Esophagus squamous epithelium (tissue), 5 donors: Measurements from ENCODE around the gene NCOR1. TPM values are rescaled to one million over a fixed set of nuclear protein-coding genes. Genes with fewer than 3 reads are reported as not detected.

Experiments
- DNase-seq: peaks from one replicate; lab custom pipeline; 2025; lab: John Stamatoyannopoulos, UW
- H3K27ac ChIP-seq, 4 donors: fragments of 200-600 bp; sonication (generic); one replicate each; pipeline ENCODE4 v1.5.1; 2016 to 2019; ENCODE audit warnings: mild to moderate bottlenecking in 1 of 4
- H3K27me3 ChIP-seq, 4 donors: fragments of 200-600 bp; sonication (generic); 1 replicate in 3 of 4; 2 replicates in 1 of 4; pipeline versions ENCODE4 v1.5.1 to v1.6.0; 2017 to 2021; ENCODE audit warnings: antibody characterized with exemption in 1 of 4
- H3K36me3 ChIP-seq, 3 donors: fragments of 200-600 bp; sonication (generic); one replicate each; pipeline ENCODE4 v1.5.1; 2016 to 2019
- H3K4me1 ChIP-seq, 3 donors: fragments of 200-600 bp; sonication (generic); one replicate each; pipeline ENCODE4 v1.5.1; 2017 to 2019
- H3K4me3 ChIP-seq, 4 donors: fragments of 200-600 bp; sonication (generic); 1 replicate in 3 of 4; 2 replicates in 1 of 4; pipeline ENCODE4 v1.5.1; 2016 to 2019; ENCODE audit warnings: mild to moderate bottlenecking in 2 of 4, moderate library complexity in 1 of 4
- H3K9me3 ChIP-seq, 3 donors: fragments of 200-600 bp; sonication (generic); one replicate each; pipeline ENCODE4 v1.5.1; 2016 to 2019
- CTCF ChIP-seq, 6 experiments: fragments of 450-650 bp in 4 of 6; fragments of 200-600 bp in 2 of 6; sonication (generic) in 2 of 6; IDR thresholded peaks; one replicate each; pipeline ENCODE4 v1.5.1; 2016 to 2019; ENCODE audit warnings: antibody characterized with exemption in 6 of 6, mild to moderate bottlenecking in 4 of 6, moderate library complexity in 4 of 6
- POLR2A ChIP-seq, 4 donors: fragments of 450-650 bp; IDR thresholded peaks; one replicate each; pipeline ENCODE4 v1.6.1; 2017; ENCODE audit warnings: antibody characterized with exemption in 4 of 4, mild to moderate bottlenecking in 4 of 4, moderate library complexity in 3 of 4
- whole genome bisulfite sequencing, 2 donors: methylation state at CpG; one replicate each; pipeline ENCODE4 v1.1.5; 2018; 5-methylcytosine and 5-hydroxymethylcytosine counted together
- intact Hi-C: fragments of 100-400 bp; cut with DNase I; formaldehyde crosslinking; loops from one replicate; pipeline ENCODE4 v1.15.0; 2022
- total RNA-seq, 4 donors: library from RNA; depleted of rRNA; stranded (reverse); fragments of >200 nt; gene quantifications; one replicate each; pipeline ENCODE4 v1.1.0, GENCODE V29; 2016
- donor health status: DM: yes; HTN: yes; CAD: no.

Gene NCOR1
- 100 to 1,000 TPM in 1 of 4 donors, 10 to 100 TPM in 3; 52.5 to 188 (median 76.8) TPM for total RNA-seq

GRCh38 chr17:16215273-16215964 is at the start of gene NCOR1:
TSS of gene NCOR1 (minus strand) at chr17:16215534. CDS start at chr17:16194569, 20,965 bp downstream.
- Histone ChIP-seq H3K27me3 (no peaks in the 10 kb centered on the region), H3K9me3 (no peaks in the 10 kb centered on the region), H3K4me3 (peak within 1 kb of the TSS; percentile 79 to 98 (median 86)), H3K27ac (peak within 1 kb of the TSS; percentile 89 to 97 (median 94)), H3K4me1 (peaks cover 10 to 74% (median 23%) of the 10 kb centered on the region in 3 donors), H3K36me3 (peaks cover 0 to 10% (median 0%) of the 10 kb centered on the region in 3 donors)
- intact Hi-C loops: no loop called here
- DNase-seq: peak; percentile 42
- WGBS, 2 donors: 0% methylated on average over 8 of the region's 82 CpGs; no CpG with 5 or more reads in 1 of the 2 donors
- TF ChIP-seq CTCF (IDR thresholded peaks at IDR 0.05) (peak in 3 of 6 experiments; percentile 4 to 36 (median 19)), POLR2A (IDR thresholded peaks at IDR 0.05) (peak in 2 of 4 donors; percentile 76 to 89)

GRCh38 chr17:16262201-16262600 is 46.9 kb upstream of the NCOR1 start:
- no peaks in the 10 kb centered on the region for H3K4me1 ChIP-seq
- H3K27me3 ChIP-seq: no peaks in the 10 kb centered on the region
- DNase-seq: no peak
- intact Hi-C loops: no loop called here
- no peak overlapping the region for H3K27ac ChIP-seq
- 92 to 97% methylated on average over 4 of the region's 4 CpGs for WGBS, 2 donors
- no peaks in the 10 kb centered on the region for H3K9me3 ChIP-seq
- H3K4me3 ChIP-seq: no peak overlapping the region
- no peak for TF ChIP-seq CTCF (IDR thresholded peaks at IDR 0.05)
- no peak for TF ChIP-seq POLR2A (IDR thresholded peaks at IDR 0.05)
- peaks cover 0 to 11% (median 0%) of the 10 kb centered on the region in 3 donors for H3K36me3 ChIP-seq

GRCh38 chr17:16261049-16261448 is 45.7 kb upstream of the NCOR1 start:
- H3K4me1 ChIP-seq: peaks cover 0 to 4% (median 0%) of the 10 kb centered on the region in 3 donors
- no peak for TF ChIP-seq CTCF (IDR thresholded peaks at IDR 0.05)
- no peak for TF ChIP-seq POLR2A (IDR thresholded peaks at IDR 0.05)
- no peak overlapping the region for H3K4me3 ChIP-seq
- no peak overlapping the region for H3K27ac ChIP-seq
- no peaks in the 10 kb centered on the region for H3K9me3 ChIP-seq
- 63 to 97% methylated on average over 3 of the region's 3 CpGs for WGBS, 2 donors
- no peak for DNase-seq
- intact Hi-C loops: no loop called here
- H3K27me3 ChIP-seq: no peaks in the 10 kb centered on the region
- peaks cover 0 to 11% (median 0%) of the 10 kb centered on the region in 3 donors for H3K36me3 ChIP-seq

GRCh38 chr17:16259926-16260325 is 44.6 kb upstream of the NCOR1 start:
- Histone ChIP-seq H3K36me3 (peaks cover 0 to 11% (median 0%) of the 10 kb centered on the region in 3 donors), H3K27me3 (no peaks in the 10 kb centered on the region), H3K9me3 (no peaks in the 10 kb centered on the region), H3K4me3 (no peak overlapping the region), H3K27ac (no peak overlapping the region), H3K4me1 (peaks cover 0 to 15% (median 6%) of the 10 kb centered on the region in 3 donors)
- intact Hi-C loops: no loop called here
- TF ChIP-seq POLR2A (IDR thresholded peaks at IDR 0.05) (no peak), CTCF (IDR thresholded peaks at IDR 0.05) (no peak)
- 100% methylated on average over 1 to 2 of the region's 6 CpGs for WGBS, 2 donors
- DNase-seq: no peak

GRCh38 chr17:16258901-16259300 is 43.6 kb upstream of the NCOR1 start:
- no peak overlapping the region for H3K27ac ChIP-seq
- no peak overlapping the region for H3K4me3 ChIP-seq
- H3K4me1 ChIP-seq: peaks cover 0 to 19% (median 6%) of the 10 kb centered on the region in 3 donors
- TF ChIP-seq CTCF (IDR thresholded peaks at IDR 0.05): no peak
- no peak for DNase-seq
- peaks cover 0 to 11% (median 0%) of the 10 kb centered on the region in 3 donors for H3K36me3 ChIP-seq
- H3K9me3 ChIP-seq: no peaks in the 10 kb centered on the region
- intact Hi-C loops: no loop called here
- no peaks in the 10 kb centered on the region for H3K27me3 ChIP-seq
- 82 to 89% methylated on average over 1 of the region's 1 CpG for WGBS, 2 donors
